Activated naive CD4-positive, alpha-beta T cell treated with Interleukin-2 at 50 U/mL for 16 hours (primary cell): ENCODE results near the gene PHKA2.
"Not testable (repeated sequence)": the region's sequence is repeated elsewhere in the genome, so short reads cannot be mapped to it uniquely, and the experiment has no call there.

Experiments
- DNase-seq: peaks from one replicate; pipeline ENCODE4 v3.0.0-alpha.2; 2020

Gene PHKA2

DNA sequence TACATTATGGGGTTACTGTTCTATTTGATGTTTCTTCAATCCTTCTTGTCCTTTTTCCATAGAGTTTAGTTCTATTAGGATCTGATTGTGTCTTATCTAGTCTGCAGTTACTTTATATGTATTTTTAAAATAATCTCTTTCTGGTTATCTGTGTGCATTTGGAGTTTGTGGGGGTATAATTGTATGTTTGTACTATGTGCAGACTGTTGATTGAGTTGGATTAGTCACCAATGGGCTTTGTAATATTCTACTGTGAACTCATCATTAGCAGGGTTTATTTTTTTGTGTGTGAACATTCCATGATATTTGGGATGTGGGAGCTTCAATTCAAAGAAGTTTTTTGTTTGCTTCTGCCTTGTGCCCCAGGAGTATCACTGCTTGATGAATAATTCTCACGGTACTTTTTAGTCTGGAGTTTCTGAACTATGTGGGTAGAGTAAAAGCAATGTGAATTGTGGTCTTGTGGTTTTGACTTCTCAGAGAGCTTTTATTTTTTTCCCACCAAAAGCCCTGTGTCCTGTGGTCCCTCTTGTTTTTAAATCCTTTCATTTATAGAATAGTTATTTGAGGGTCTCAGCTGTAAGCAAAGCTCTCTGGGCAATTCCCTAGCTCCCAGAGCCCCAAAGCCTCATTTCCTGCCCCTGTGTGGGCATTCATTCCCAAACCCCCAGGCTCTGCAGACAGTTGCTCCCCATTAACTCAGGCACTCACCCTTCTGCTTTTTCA lies 127.8 kb downstream of the PHKA2 start:
- no peak for DNase-seq

DNA sequence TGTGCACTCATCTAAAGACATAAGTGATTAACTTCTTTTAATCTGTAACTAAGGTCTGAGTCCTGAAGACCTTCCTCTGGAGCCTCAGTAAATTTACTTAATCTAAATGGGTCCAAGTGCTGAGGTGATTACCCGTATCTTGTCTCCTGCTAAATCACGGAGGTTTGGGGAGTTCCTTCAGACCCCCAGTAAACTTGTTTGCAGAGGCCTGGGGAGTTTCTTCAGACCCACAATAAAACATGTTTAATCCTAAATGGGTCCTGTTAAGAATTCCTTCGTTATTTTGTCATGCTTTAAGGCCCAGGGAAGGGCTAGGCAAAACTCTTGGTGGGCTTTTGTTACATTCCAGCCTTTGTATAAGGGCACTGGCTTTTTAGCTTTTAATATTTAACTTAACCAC lies 136.0 kb downstream of the PHKA2 start:
- DNase-seq: not testable (repeated sequence)
